ENCODE data around the gene GAL3ST3.

The GAL3ST3 gene

GRCh38 chr11:66007201-66007634, 41.7 kb downstream of the GAL3ST3 start:
- ATAC-seq = no peak; the same call in 2 of the 3 replicates
- TF ChIP-seq ZNF8 (CRISPR knock-in tag; IDR thresholded peaks at IDR 0.05) = no peak
- no peak for TF ChIP-seq TOX (CRISPR knock-in tag; IDR thresholded peaks at IDR 0.05; ENCODE audit: borderline replicate concordance)
- no peak for TF ChIP-seq GLIS3 (CRISPR knock-in tag; IDR thresholded peaks at IDR 0.05)
- no peak for TF ChIP-seq TCF4 (CRISPR knock-in tag; IDR thresholded peaks at IDR 0.05; ENCODE audit: borderline replicate concordance)
- TF ChIP-seq ZNF565 (CRISPR knock-in tag; conservative IDR thresholded peaks at IDR 0.05; ENCODE audit: low read depth) = no peak
- TF ChIP-seq TSHZ2 (CRISPR knock-in tag; IDR thresholded peaks at IDR 0.05) = no peak
- TF ChIP-seq ZNF70 (CRISPR knock-in tag; IDR thresholded peaks at IDR 0.05) = no peak
- TF ChIP-seq ESRRG (CRISPR knock-in tag; IDR thresholded peaks at IDR 0.05) = no peak
- no peak for TF ChIP-seq ZFP3 (CRISPR knock-in tag; IDR thresholded peaks at IDR 0.05)
- TF ChIP-seq SNAI2 (CRISPR knock-in tag; IDR thresholded peaks at IDR 0.05) = no peak
- no peak for TF ChIP-seq POU6F1 (CRISPR knock-in tag; IDR thresholded peaks at IDR 0.05; ENCODE audit: borderline replicate concordance, low read depth)

GRCh38 chr11:66006891-66007176, 42.1 kb downstream of the GAL3ST3 start:
- TF ChIP-seq ARNTL (CRISPR knock-in tag; IDR thresholded peaks at IDR 0.05; ENCODE audit: borderline replicate concordance, low read depth) (no peak), CSDC2 (CRISPR knock-in tag; IDR thresholded peaks at IDR 0.05) (no peak), ESRRG (CRISPR knock-in tag; IDR thresholded peaks at IDR 0.05) (no peak), ZFP30 (CRISPR knock-in tag; IDR thresholded peaks at IDR 0.05) (no peak), CSRNP3 (CRISPR knock-in tag; IDR thresholded peaks at IDR 0.05) (no peak), TCF4 (CRISPR knock-in tag; IDR thresholded peaks at IDR 0.05; ENCODE audit: borderline replicate concordance) (no peak), ZNF70 (CRISPR knock-in tag; IDR thresholded peaks at IDR 0.05) (no peak), ISL1 (CRISPR knock-in tag; IDR thresholded peaks at IDR 0.05) (no peak), PATZ1 (CRISPR knock-in tag; IDR thresholded peaks at IDR 0.05; ENCODE audit: borderline replicate concordance) (no peak), RARB (CRISPR knock-in tag; IDR thresholded peaks at IDR 0.05) (no peak), BACH2 (CRISPR knock-in tag; IDR thresholded peaks at IDR 0.05; ENCODE audit: borderline replicate concordance) (no peak), POU6F1 (CRISPR knock-in tag; IDR thresholded peaks at IDR 0.05; ENCODE audit: borderline replicate concordance, low read depth) (no peak), CREB5 (CRISPR knock-in tag; IDR thresholded peaks at IDR 0.05; ENCODE audit: low read depth) (no peak), TSHZ2 (CRISPR knock-in tag; IDR thresholded peaks at IDR 0.05) (no peak), GLIS3 (CRISPR knock-in tag; IDR thresholded peaks at IDR 0.05) (no peak), ZFP3 (CRISPR knock-in tag; IDR thresholded peaks at IDR 0.05) (no peak), OSR1 (CRISPR knock-in tag; IDR thresholded peaks at IDR 0.05) (no peak), ZNF8 (CRISPR knock-in tag; IDR thresholded peaks at IDR 0.05) (no peak)
- ATAC-seq = no peak

Data from SK-N-SH treated with all-trans-retinoic acid at 6 μM for 48 hours (cell line).